NCI-H748 (cell line): ENCODE measurements around the gene BMP8B.
A peak's percentile ranks its signal among the peaks of the same experiment; 100 is the strongest.
"Not testable (repeated sequence)": the region's sequence is repeated elsewhere in the genome, so short reads cannot be mapped to it uniquely, and the experiment has no call there.

ENCODE experiments used
- DNase-seq: peaks from one replicate; lab custom pipeline; 2025; ENCODE audit not compliant: unreplicated experiment; lab: John Stamatoyannopoulos, UW

BMP8B gene

DNA sequence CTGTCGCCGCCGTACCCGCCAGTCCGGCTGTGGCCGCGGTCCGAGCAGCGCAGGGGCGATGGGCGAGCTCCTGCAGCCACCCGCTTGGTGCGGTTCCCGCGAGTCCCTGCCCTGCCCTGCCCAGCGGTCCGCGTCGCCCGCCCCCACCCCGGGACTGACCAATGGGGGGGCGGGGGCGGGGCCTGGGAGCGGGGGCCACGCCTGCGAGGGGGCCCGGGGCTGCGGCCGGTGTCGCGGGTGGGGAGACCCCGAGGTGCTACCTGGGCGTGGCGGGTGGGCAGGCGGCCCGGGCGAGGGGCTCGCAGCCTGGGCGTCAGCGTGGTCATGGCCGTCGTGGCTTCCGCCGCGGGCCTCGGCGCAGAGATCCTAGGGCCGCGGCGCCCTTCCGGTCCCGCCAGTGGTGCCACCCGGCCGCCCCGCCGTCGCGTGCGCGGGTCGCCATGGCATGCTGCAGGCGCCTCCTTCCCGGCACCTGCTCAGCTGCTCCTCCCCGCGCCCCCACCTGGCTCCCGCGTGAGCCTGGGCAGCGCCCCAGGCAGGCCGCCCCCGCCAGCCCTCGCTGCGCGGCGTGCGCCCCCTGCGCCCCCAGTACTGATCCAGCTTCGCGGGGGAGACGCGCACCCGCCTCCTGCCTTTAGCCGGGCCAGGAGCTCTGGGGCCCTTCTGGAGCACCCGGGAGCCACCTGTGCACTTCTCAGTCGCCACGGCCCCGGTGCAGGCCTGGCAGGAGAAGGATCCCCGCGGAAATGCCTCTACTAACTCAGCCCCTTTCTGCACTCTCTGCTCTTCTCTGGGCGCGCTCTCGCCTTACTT is at the start of gene BMP8B:
Gene BMP8B (minus strand): TSS at position 108 of the 813 bp plus-strand sequence. CDS start 380 bp downstream, outside the sequence.
- DNase-seq, result peak; percentile 100

DNA sequence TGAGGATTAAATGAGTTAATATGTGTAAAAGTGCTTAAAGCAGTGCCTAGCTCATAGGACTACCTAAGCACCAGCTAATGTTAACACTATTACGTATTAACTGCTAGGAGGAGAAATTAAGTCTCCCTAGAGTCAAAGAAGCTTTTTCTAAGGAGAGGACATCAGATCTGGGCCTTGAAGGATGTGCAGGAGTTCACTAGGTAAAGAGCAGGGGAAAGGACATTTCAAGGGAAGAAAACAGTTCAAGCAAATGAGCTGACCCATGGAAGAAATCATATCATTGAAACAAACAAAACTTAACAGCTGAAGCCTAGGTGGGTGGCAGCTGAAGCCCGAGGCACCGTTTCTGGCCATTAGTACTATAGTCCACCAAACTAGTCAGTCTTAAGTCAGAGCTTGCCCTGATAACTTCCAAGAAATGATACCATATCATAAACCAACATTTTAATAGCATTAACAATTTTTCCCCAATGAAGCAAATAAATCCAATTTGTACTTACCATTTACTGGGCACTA is 48.0 kb upstream of the BMP8B start:
- no peak for DNase-seq

DNA sequence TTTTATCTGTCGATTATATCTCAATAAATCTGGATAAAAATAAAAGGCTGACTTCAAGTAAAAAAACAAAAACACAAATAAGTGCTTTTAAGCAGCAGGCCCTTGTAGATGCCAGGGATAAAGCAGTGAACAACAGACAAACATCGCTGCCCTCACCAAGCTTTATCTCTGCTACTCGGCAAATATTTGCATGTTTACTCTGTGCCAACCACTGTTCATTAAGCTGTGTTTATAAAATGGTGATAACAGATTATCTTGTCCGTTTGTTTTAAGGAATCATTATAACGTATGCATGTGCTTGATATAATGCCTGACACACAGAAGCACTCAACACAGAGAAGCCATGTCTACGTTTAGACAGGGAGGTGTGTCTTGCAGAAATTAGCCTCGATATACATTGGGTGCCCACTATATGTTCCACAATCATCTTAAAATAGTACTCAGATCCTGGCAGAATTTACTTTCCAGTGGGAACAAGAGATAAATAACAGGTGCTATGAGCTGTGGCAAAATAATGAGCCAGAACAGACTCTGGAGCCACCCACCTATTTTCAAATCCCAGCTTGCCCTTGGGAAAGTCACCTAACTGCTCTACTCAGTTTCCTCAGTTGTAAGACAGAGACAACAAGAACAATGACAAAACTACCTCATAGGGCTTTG is 47.4 kb upstream of the BMP8B start:
- DNase-seq, result peak; percentile 96

GRCh38 chr1:39835110-39835509 is 46.4 kb upstream of the BMP8B start:
- DNase-seq, result peak; percentile 85

DNA sequence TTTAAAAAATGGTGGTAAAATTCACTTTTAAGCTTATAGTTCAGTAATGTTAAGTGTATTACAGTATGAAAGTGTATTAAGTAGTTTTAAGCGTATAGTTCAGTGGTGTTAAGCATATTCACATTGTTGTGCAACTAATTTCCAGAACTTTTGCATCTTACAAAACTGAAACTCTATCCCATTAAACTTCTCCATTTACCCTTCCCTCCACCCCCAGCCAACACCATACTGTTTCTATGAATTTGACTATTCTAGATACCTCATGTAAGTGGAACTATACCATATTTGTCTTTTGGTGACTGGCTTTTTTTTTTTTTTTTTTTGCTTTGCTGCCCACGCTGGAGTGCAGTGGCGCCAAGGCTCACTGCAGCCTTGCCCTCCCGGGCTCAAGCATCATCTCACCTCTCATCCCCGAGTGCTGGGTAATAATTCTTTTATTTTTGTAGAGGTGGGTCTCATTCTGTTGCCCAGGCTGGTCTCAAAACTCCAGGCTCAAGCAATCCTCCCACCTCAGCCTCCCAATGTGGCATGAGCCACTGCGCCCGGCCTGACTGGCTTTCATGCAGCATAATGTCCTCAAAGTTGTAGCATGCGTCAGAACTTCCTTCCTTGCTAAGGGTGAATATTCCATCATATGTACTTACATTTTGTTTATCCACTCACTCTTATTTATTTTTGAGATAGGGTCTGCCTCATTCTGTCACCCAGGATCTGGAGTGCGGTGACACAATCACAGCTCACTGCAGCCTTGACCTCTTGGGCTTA is 45.1 kb upstream of the BMP8B start:
- no peak for DNase-seq

- no peak for DNase-seq
These were observed 44.5 kb upstream of the BMP8B start for GRCh38 chr1:39833121-39833520.

GRCh38 chr1:39832294-39832693 is 43.6 kb upstream of the BMP8B start:
- no peak for DNase-seq

DNA sequence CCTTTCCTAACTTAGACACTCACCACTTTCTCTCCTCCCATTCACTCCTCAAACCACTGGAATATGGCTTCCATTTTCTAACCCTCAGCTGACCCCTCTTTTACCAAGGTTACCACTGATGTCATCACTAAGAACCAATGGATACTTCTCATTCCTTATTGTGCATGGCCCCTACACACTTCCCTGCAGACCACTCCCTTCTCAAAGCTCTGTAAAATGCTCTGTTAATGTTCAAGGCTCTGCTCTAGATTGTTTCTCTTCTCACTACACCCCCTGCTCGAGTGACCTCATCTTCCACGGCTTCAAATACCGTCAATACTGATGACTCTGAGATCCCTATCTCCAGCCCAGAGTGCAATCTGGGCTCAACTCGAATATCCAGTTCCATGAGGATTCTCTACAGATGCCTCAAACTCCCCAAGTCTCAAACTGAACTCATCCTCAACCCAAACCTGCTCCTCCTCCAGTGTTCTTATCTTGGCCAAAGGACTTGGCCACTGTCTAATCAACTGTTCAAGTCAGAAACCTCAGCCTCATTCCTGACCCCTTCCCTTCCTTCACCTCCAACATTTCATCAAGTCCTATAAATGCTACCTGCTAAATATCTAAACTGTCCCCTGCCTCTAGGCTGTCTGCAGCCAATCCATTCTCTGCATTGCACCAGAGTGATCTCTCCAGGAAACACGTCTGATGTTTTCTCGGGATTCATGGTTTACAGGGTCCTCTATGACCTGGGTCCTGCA is 41.3 kb upstream of the BMP8B start:
- no peak for DNase-seq

DNA sequence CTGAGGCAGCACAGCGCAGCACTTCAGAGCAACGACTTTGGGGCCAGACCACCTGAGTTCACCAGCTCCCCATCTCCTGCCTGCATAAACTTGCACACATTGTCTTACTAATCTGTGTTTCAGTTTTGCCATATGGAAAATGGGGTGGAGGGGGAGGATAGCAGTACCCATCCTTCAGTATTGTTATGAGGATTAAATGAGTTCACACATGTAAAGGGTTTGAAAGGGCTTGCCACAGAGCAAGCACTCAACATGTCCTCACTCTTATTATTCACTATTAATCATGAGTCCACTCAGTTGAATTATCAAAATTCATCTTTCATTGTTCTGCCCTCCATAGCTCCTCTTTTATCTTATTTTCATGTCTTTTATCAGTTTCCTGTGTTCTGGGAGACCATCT is 40.1 kb upstream of the BMP8B start:
- no peak for DNase-seq

DNA sequence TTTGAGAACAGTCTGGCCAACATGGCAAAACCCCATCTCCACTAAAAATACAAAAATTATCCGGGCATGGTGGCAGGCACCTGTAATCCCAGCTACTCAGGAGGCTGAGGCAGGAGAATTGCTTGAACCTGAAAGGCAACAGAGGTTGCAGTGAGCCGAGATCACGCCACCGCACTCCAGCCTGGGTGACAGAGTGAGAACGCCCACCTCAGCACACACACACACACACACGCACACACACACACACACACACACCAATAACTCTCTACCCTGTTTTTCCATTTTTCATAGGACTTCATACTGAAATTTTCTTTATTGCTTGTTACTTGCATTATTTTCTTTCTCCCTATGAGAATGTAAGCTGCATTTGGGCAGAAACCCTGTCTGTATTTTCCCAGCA is 39.6 kb upstream of the BMP8B start:
- DNase-seq, result not testable (repeated sequence)

DNA sequence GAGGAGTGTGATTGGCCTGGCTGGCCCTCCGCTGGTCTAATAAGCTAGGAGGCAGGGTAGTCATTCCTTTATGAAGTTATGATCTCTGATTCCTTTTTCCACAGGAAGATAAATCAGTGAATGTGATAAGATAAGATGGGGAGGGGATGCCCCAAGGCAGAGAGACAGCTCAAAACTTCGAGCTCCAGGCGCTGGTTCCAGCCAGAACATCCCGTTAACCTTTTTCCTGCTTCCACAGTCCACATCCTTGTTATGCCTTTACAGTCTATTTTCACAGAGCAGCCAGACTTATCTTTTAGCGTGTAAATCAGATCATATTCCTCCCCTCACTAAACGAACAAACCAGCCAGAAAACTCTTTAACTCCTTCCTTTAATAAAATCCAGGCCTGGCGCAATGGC is 38.5 kb upstream of the BMP8B start:
- DNase-seq, result no peak

DNA sequence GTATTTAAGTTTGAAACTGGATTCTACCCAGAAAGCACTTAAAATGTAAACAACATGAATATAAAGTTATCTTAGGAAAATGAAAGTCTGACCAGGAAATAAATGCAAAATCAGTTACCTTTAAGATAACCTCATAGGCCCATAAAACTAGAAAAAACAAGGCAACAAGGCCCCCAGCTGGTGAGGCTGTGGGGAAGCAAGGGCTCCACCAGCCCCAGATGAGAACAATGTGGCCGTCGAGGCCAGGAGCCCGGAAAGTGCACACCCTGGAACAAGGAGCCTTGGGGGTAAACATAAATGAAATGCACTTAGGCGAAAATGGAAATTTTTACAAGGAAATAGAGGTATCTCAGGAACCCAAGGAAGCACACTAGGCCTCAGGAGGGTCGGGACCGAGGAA is 37.9 kb upstream of the BMP8B start:
- DNase-seq, result no peak

- DNase-seq, result peak; percentile 100
These were observed 36.8 kb upstream of the BMP8B start for GRCh38 chr1:39825432-39825941.

GRCh38 chr1:39823450-39823849 is 34.8 kb upstream of the BMP8B start:
- not testable (repeated sequence) for DNase-seq

DNA sequence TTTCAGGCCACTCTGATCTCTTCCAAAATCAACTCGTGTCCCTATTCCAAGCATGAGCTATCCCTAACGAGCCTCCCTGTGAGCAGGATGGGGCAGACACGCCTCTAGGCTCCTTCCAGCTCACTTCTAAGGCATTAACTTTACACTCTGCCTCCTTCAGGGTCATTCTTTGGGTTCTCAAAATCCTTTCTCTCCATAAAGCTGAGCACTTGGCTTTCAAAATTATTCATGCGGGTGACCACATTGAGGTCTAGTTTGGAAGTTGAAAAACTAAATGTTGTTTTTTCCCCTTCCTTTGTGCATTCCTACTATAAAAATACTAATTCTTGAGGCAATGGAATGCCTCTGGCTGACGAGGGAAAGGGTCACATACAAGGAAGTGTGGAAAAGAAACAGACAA is 33.5 kb upstream of the BMP8B start:
- no peak for DNase-seq

DNA sequence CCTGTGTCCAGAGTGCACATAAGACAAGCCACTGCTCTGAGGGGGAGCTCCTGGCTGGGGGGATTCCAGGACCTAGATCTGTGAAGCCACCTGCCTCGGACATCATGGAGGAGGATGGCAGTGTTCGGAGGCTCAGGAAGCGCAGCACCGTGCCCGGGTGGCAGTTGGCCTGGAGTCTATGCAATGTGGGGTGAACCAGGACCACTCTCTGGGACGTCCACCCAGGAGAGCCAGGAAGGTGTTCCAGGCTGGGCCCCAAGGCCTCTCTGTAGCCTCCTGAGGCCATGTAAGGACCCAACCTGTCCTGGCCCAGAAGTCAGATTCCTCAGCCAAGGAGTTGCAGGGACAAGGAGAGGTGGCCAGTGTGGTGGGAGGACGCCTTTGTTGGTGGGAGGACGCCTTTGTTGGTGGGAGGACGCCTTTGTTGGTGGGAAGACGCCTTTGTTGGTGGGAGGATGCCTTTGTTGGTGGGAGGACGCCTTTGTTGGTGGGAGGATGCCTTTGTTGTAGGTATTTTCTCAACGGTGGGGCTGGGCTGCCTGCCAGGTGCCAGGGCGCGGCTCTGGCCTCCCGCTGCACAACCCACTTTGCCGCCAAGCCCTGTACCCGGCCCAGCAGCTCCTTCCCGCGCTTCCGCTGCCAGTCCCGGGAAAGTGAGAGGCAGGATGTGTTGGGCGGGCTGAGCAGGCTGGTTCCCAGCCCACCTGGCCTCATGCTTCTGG is 30.6 kb upstream of the BMP8B start:
- DNase-seq, result peak; percentile 100

GRCh38 chr1:39818482-39818881 is 29.8 kb upstream of the BMP8B start:
- no peak for DNase-seq

- DNase-seq, result peak; percentile 96
These were observed 28.6 kb upstream of the BMP8B start for GRCh38 chr1:39817091-39817932.
